H9 (cell line): ENCODE measurements around the gene HEPH. TPM values are rescaled to one million over a fixed set of nuclear protein-coding genes. Genes with fewer than 3 reads are reported as not detected.

Experiments
- DNase-seq: peaks from one replicate; pipeline ENCODE4 v3.0.0-alpha.2; 2017
- H2AFZ ChIP-seq: one replicate; pipeline ENCODE4 v1.6.1; 2013; ENCODE audit warnings: mild to moderate bottlenecking, low read length, control low read depth, moderate library complexity
- H2AK5ac ChIP-seq: 2 replicates; pipeline ENCODE4 v1.6.1; 2013; ENCODE audit warnings: low read length, control low read depth, mixed read lengths; ENCODE audit not compliant: insufficient read length
- H2BK120ac ChIP-seq: one replicate; pipeline ENCODE4 v1.6.1; 2013; ENCODE audit warnings: low read depth, mild to moderate bottlenecking, low read length, control low read depth, inconsistent platforms; ENCODE audit not compliant: poor library complexity, severe bottlenecking
- H2BK12ac ChIP-seq: 2 replicates; pipeline ENCODE4 v1.6.1; 2013; ENCODE audit warnings: low read length, control low read depth, mixed read lengths, low read depth; ENCODE audit not compliant: insufficient read length
- H2BK15ac ChIP-seq: 2 replicates; pipeline ENCODE4 v1.6.1; 2013; ENCODE audit warnings: low read depth, low read length, control low read depth
- H2BK20ac ChIP-seq: one replicate; pipeline ENCODE4 v1.6.1; 2013; ENCODE audit warnings: low read depth, mild to moderate bottlenecking, low read length, control low read depth, inconsistent platforms; ENCODE audit not compliant: poor library complexity, severe bottlenecking
- H2BK5ac ChIP-seq: 2 replicates; pipeline ENCODE4 v1.6.1; 2013; ENCODE audit warnings: low read length, control low read depth, mixed read lengths; ENCODE audit not compliant: insufficient read length
- H3K14ac ChIP-seq: 2 replicates; pipeline ENCODE4 v1.6.1; 2013; ENCODE audit warnings: low read length, control low read depth; ENCODE audit not compliant: insufficient read depth
- H3K18ac ChIP-seq: 2 replicates; pipeline ENCODE4 v1.6.1; 2013; ENCODE audit warnings: low read depth, mild to moderate bottlenecking, mixed read lengths, low read length, control low read depth; ENCODE audit not compliant: insufficient read length
- H3K23ac ChIP-seq: 2 replicates; pipeline ENCODE4 v1.6.1; 2013; ENCODE audit warnings: low read length, control low read depth, mixed read lengths, low read depth; ENCODE audit not compliant: insufficient read length
- H3K23me2 ChIP-seq: 2 replicates; pipeline ENCODE4 v1.6.1; 2013; ENCODE audit warnings: low read depth, mild to moderate bottlenecking, mixed read lengths, low read length, control low read depth; ENCODE audit not compliant: insufficient read length, poor library complexity, severe bottlenecking
- H3K27ac ChIP-seq: 2 replicates; pipeline ENCODE4 v1.5.1; 2013; ENCODE audit warnings: low read length, control low read depth, mixed read lengths, low read depth; ENCODE audit not compliant: insufficient read length
- H3K27me3 ChIP-seq: 2 replicates; pipeline ENCODE4 v1.6.1; 2013; ENCODE audit warnings: low read length, control low read depth, inconsistent platforms; ENCODE audit not compliant: insufficient read depth
- H3K4ac ChIP-seq: 2 replicates; pipeline ENCODE4 v1.6.1; 2013; ENCODE audit warnings: low read depth, mild to moderate bottlenecking, control low read depth, inconsistent platforms, low read length, moderate library complexity
- H3K4me1 ChIP-seq: 2 replicates; pipeline ENCODE4 v1.6.1; 2013; ENCODE audit warnings: low read length, control low read depth, inconsistent platforms; ENCODE audit not compliant: insufficient read depth
- H3K4me2 ChIP-seq: 2 replicates; pipeline ENCODE4 v1.6.1; 2013; ENCODE audit warnings: low read length, control low read depth, mixed read lengths; ENCODE audit not compliant: insufficient read length, insufficient read depth
- H3K56ac ChIP-seq: 2 replicates; pipeline ENCODE4 v1.6.1; 2013; ENCODE audit warnings: low read depth, mild to moderate bottlenecking, mixed read lengths, low read length, control low read depth; ENCODE audit not compliant: insufficient read length
- H3K79me1 ChIP-seq: 2 replicates; pipeline ENCODE4 v1.6.1; 2013; ENCODE audit warnings: low read depth, mild to moderate bottlenecking, moderate library complexity, low read length, control low read depth, inconsistent platforms; ENCODE audit not compliant: insufficient read depth, poor library complexity, severe bottlenecking
- H3K79me2 ChIP-seq: 2 replicates; pipeline ENCODE4 v1.6.1; 2013; ENCODE audit warnings: low read length, control low read depth, inconsistent platforms; ENCODE audit not compliant: insufficient read depth
- H3K9ac ChIP-seq: 2 replicates; pipeline ENCODE4 v1.6.1; 2013; ENCODE audit warnings: low read length, control low read depth, mixed read lengths; ENCODE audit not compliant: insufficient read length; ENCODE audit errors: extremely low read depth
- H3K9me3 ChIP-seq: one replicate; pipeline ENCODE4 v1.6.1; 2013; ENCODE audit warnings: low read depth, low read length, inconsistent platforms; ENCODE audit not compliant: control insufficient read depth
- H3T11ph ChIP-seq: one replicate; pipeline ENCODE4 v1.6.1; 2013; ENCODE audit warnings: mild to moderate bottlenecking, low read length, control low read depth, inconsistent platforms
- H4K20me1 ChIP-seq: one replicate; pipeline ENCODE4 v1.6.1; 2013; ENCODE audit not compliant: control insufficient read depth, insufficient read length, insufficient read depth
- H4K5ac ChIP-seq: 2 replicates; pipeline ENCODE4 v1.6.1; 2013; ENCODE audit warnings: low read depth, mild to moderate bottlenecking, mixed read lengths, low read length, control low read depth; ENCODE audit not compliant: insufficient read length
- H4K8ac ChIP-seq: replicated peaks from 2 replicates; pipeline ENCODE4 v1.6.1; 2013; ENCODE audit warnings: low read length, control low read depth, mixed read lengths, low read depth; ENCODE audit not compliant: insufficient read length
- H4K91ac ChIP-seq: 2 replicates; pipeline ENCODE4 v1.6.1; 2013; ENCODE audit warnings: low read depth, mild to moderate bottlenecking, moderate library complexity, mixed read lengths, low read length, control low read depth; ENCODE audit not compliant: insufficient read length
- H3K27ac Mint-ChIP-seq, 3 experiments: 2 replicates in 2 of 3; 3 replicates in 1 of 3; pipeline ENCODE4 v1.8.0; 2020 to 2021; ENCODE audit warnings: mixed read lengths in 3 of 3, mild to moderate bottlenecking in 1 of 3, moderate library complexity in 1 of 3
- H3K27me3 Mint-ChIP-seq: 2 replicates; pipeline ENCODE4 v1.8.0; 2021; ENCODE audit warnings: low read depth, mild to moderate bottlenecking, moderate library complexity, mixed read lengths
- H3K36me3 Mint-ChIP-seq, 3 experiments: 2 replicates in 2 of 3; 3 replicates in 1 of 3; pipeline ENCODE4 v1.8.0; 2020 to 2021; ENCODE audit warnings: low read depth in 3 of 3, mixed read lengths in 3 of 3; ENCODE audit not compliant: insufficient read depth in 1 of 3
- H3K4me1 Mint-ChIP-seq, 2 experiments: 2 replicates each; pipeline ENCODE4 v1.8.0; 2020; ENCODE audit warnings: mixed read lengths in 2 of 2
- H3K4me3 Mint-ChIP-seq, 2 experiments: 2 replicates in 1 of 2; 3 replicates in 1 of 2; pipeline ENCODE4 v1.8.0; 2020 to 2021; ENCODE audit warnings: mild to moderate bottlenecking in 2 of 2, mixed read lengths in 2 of 2, moderate library complexity in 1 of 2
- H3K9me3 Mint-ChIP-seq, 2 experiments: 2 replicates in 1 of 2; 3 replicates in 1 of 2; pipeline ENCODE4 v1.8.0; 2020; ENCODE audit warnings: mild to moderate bottlenecking in 2 of 2, mixed read lengths in 2 of 2, moderate library complexity in 1 of 2
- CTCF ChIP-seq: fragments of 200-600 bp; sonication (generic); conservative IDR thresholded peaks from 3 replicates; pipeline ENCODE4 v1.8.0; 2021; ENCODE audit warnings: antibody characterized with exemption, mild to moderate bottlenecking
- WGBS: extraction: QIAGEN DNeasy Blood & Tissue Kit; methylation state at CpG from one replicate; pipeline ENCODE4 v1.1.7; 2013; ENCODE audit warnings: missing lambda C conversion rate, low lambda C conversion rate, mixed read lengths; ENCODE audit not compliant: insufficient read length; ENCODE audit errors: extremely low coverage; 5-methylcytosine and 5-hydroxymethylcytosine counted together
- total RNA-seq: library from RNA; stranded (reverse); gene quantifications from 2 replicates; pipeline ENCODE4 v1.2.1, GENCODE V29; 2021

The HEPH gene
- total RNA-seq, 1 experiment from 2014 or later: 60.6 TPM

GRCh38 chrX:66232296-66232695 is 68.2 kb downstream of the HEPH start:
- Histone ChIP-seq H2BK15ac (no peak overlapping the region), H2BK12ac (no peak overlapping the region), H3K4me2 (no peak overlapping the region), H2AK5ac (no peak overlapping the region), H3K4me1 (no peaks in the 10 kb centered on the region), H2BK5ac (no peak overlapping the region), H3K27ac (no peak overlapping the region), H4K20me1 (no peaks in the 10 kb centered on the region), H4K8ac (no peak overlapping the region), H3K23me2 (no peaks in the 10 kb centered on the region), H3K79me1 (no peaks in the 10 kb centered on the region), H2BK120ac (no peak overlapping the region), H3K18ac (no peak overlapping the region), H3K23ac (no peak overlapping the region), H4K91ac (no peak overlapping the region), H2BK20ac (no peak overlapping the region), H4K5ac (no peak overlapping the region), H3K79me2 (no peaks in the 10 kb centered on the region), H3K9ac (no peak overlapping the region), H2AFZ (no peak overlapping the region), H3T11ph (no peak overlapping the region), H3K14ac (no peak overlapping the region), H3K27me3 (no peaks in the 10 kb centered on the region), H3K4ac (no peak overlapping the region), H3K9me3 (peaks cover 13% of the 10 kb centered on the region), H3K56ac (no peak overlapping the region)
- no peak for DNase-seq
- Mint-ChIP-seq H3K4me3 (no peak overlapping the region), H3K4me1 (no peaks in the 10 kb centered on the region), H3K27ac (no peak overlapping the region), H3K9me3 (peaks cover 57 to 59% of the 10 kb centered on the region in 2 experiments), H3K36me3 (peaks cover 30 to 40% (median 35%) of the 10 kb centered on the region in 3 experiments), H3K27me3 (no peaks in the 10 kb centered on the region)
- no peak for TF ChIP-seq CTCF
- WGBS: no CpG with 5 or more reads among the region's 2 CpGs
